Measurements from ENCODE around the gene KIF2C. TPM values are rescaled to one million over a fixed set of nuclear protein-coding genes. Genes with fewer than 3 reads are reported as not detected.
"Not testable (repeated sequence)": the region's sequence is repeated elsewhere in the genome, so short reads cannot be mapped to it uniquely, and the experiment has no call there.

KIF2C gene
- total RNA-seq, 1 donor from 2014 or later = 88.7 TPM

DNA sequence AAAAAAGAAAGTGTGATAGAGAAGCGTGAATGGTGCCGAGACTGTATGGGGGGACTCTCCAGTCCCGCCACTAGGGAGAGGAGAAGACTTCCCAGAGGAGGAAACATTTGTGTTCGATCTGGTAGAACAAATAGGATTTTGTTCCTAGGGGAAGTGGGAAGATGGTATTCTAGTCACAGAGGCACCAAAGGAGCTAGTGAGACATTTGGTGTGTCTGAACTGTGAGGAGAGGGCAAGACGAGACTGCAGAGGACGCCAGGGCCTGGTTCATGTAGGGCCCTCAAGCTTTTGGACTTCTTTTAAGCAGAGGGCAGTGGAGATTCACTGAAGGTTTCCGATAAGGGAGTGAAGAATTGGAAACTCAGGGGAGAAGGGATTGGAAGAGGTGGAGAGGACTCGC lies 71.6 kb downstream of the KIF2C start:
- no peaks in the 10 kb centered on the region for H3K27me3 Mint-ChIP-seq (ENCODE audit: low read depth)
- peaks cover 54% of the 10 kb centered on the region for H3K4me1 Mint-ChIP-seq
- H3K36me3 Mint-ChIP-seq (ENCODE audit: low read depth) = peaks cover 8% of the 10 kb centered on the region
- no peak for DNase-seq (ENCODE audit: low read depth, low spot score)
- no peak overlapping the region for H3K27ac Mint-ChIP-seq (ENCODE audit: unreplicated experiment)
- TF ChIP-seq, protein P1, sequence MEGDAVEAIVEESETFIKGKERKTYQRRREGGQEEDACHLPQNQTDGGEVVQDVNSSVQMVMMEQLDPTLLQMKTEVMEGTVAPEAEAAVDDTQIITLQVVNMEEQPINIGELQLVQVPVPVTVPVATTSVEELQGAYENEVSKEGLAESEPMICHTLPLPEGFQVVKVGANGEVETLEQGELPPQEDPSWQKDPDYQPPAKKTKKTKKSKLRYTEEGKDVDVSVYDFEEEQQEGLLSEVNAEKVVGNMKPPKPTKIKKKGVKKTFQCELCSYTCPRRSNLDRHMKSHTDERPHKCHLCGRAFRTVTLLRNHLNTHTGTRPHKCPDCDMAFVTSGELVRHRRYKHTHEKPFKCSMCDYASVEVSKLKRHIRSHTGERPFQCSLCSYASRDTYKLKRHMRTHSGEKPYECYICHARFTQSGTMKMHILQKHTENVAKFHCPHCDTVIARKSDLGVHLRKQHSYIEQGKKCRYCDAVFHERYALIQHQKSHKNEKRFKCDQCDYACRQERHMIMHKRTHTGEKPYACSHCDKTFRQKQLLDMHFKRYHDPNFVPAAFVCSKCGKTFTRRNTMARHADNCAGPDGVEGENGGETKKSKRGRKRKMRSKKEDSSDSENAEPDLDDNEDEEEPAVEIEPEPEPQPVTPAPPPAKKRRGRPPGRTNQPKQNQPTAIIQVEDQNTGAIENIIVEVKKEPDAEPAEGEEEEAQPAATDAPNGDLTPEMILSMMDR (conservative IDR thresholded peaks at IDR 0.05) = no peak
- H3K9me3 Mint-ChIP-seq = no peaks in the 10 kb centered on the region
- peak overlapping the region; percentile 14 for H3K4me3 Mint-ChIP-seq

DNA sequence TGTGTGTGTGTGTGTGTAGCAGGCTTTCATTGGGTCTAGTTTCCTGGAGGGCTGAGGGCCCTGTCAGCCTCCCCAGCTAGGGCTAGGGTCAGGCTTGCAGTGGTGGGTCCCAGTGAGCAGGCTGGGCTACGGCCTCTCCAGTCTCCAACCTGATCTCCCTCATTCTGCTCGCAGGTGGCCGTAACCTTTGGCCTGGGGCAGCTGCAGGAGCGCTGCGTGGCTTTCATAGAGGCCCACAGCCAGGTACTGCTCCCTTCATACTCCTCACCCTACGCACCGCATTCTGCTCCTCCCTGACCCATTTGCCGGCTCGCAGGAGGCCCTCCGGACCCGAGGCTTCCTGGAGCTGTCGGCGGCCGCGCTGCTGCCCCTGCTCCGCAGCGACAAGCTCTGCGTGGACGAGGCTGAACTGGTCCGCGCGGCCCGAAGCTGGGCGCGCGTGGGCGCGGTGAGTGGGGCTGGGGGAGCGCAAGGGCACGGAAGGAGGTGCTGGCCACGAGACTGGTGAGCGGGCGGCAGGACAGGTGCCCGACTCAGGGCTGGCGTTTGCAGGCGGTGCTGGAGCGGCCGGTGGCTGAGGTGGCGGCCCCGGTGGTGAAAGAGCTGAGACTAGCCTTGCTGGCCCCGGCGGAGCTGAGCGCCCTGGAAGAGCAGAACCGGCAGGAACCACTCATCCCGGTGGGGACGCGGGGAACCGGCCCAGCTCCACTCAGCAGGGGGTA lies 73.3 kb downstream of the KIF2C start:
- no peak overlapping the region for H3K4me3 Mint-ChIP-seq

DNA sequence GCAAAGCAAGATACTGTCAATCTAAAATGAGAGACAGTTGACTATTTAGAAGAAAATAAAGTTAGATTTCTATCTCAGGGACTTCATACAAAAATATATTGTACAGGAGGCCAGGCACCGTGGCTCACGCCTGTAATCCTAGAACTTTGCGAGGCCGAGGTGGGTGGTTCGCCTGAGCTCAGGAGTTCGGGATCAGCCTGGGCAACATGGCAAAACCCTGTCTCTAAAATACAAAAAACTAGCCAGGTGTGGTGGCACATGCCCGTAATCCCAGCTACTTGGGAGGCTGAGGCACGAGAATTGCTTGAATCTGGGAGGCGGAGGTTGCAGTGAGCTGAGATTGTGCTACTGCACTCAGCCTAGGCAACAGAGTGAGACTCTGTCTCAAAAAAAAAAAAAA lies 76.3 kb downstream of the KIF2C start:
- H3K27me3 Mint-ChIP-seq (ENCODE audit: low read depth); H3K4me3 Mint-ChIP-seq; H3K9me3 Mint-ChIP-seq; H3K36me3 Mint-ChIP-seq (ENCODE audit: low read depth); DNase-seq (ENCODE audit: low read depth, low spot score); H3K27ac Mint-ChIP-seq (ENCODE audit: unreplicated experiment): not testable (repeated sequence)
- H3K4me1 Mint-ChIP-seq = peaks cover 47% of the 10 kb centered on the region

More for the DNA sequence above, 73.3 kb downstream of the KIF2C start:
- Mint-ChIP-seq H3K27me3 (ENCODE audit: low read depth) (no peaks in the 10 kb centered on the region), H3K27ac (ENCODE audit: unreplicated experiment) (no peak overlapping the region), H3K9me3 (no peaks in the 10 kb centered on the region), H3K36me3 (ENCODE audit: low read depth) (peaks cover 5% of the 10 kb centered on the region), H3K4me1 (peaks cover 46% of the 10 kb centered on the region)
- TF ChIP-seq, protein P1 (conservative IDR thresholded peaks at IDR 0.05) = no peak
- no peak for DNase-seq (ENCODE audit: low read depth, low spot score)

GRCh38 chr1:44817307-44817706 lies 77.7 kb downstream of the KIF2C start:
- no peak overlapping the region for H3K27ac Mint-ChIP-seq (ENCODE audit: unreplicated experiment)
- H3K9me3 Mint-ChIP-seq = no peaks in the 10 kb centered on the region
- peak overlapping the region; percentile 41 for H3K4me3 Mint-ChIP-seq
- DNase-seq (ENCODE audit: low read depth, low spot score) = no peak
- H3K4me1 Mint-ChIP-seq = peaks cover 37% of the 10 kb centered on the region
- TF ChIP-seq, protein P1 (conservative IDR thresholded peaks at IDR 0.05) = no peak
- H3K27me3 Mint-ChIP-seq (ENCODE audit: low read depth) = no peaks in the 10 kb centered on the region
- peaks cover 5% of the 10 kb centered on the region for H3K36me3 Mint-ChIP-seq (ENCODE audit: low read depth)

Other genes starting within 250 kb of the KIF2C start
- gene TMEM53, start 65.4 kb upstream of the KIF2C start, total RNA-seq = 14.1 and 15.7 TPM in 2 replicates
- gene ARMH1, start 65.1 kb upstream of the KIF2C start, total RNA-seq = 5.6 and 5.9 TPM in 2 replicates
- gene RNU5D-1, start 8.7 kb upstream of the KIF2C start, total RNA-seq = not detected in 2 replicates
- 2,216 and 2,317 TPM in 2 replicates for gene RPS8, start 35.7 kb downstream of the KIF2C start, total RNA-seq
- 0.14 and 0.23 TPM in 2 replicates for gene BEST4, start 48.3 kb downstream of the KIF2C start, total RNA-seq
- 15.3 and 15.7 TPM in 2 replicates for gene PLK3, start 60.5 kb downstream of the KIF2C start, total RNA-seq
- not detected in 2 replicates for gene DYNLT4, start 67.5 kb downstream of the KIF2C start, total RNA-seq
- gene BTBD19, start 68.7 kb downstream of the KIF2C start, total RNA-seq = 5.5 and 6.5 TPM in 2 replicates
- 1.4 and 2.0 TPM in 2 replicates for gene PTCH2, start 103.4 kb downstream of the KIF2C start, total RNA-seq
- 29.2 and 30.8 TPM in 2 replicates for gene EIF2B3, start 246.8 kb downstream of the KIF2C start, total RNA-seq

Data from neural crest cell (in vitro differentiated cells).